Ramos (cell line): ENCODE data around the gene SLC7A7.
"Not testable (repeated sequence)": the region's sequence is repeated elsewhere in the genome, so short reads cannot be mapped to it uniquely, and the experiment has no call there.

ENCODE experiments used
- in situ Hi-C: fragments of 300-500 bp; cut with MboI; formaldehyde crosslinking; loops from one replicate; pipeline ENCODE4 v1.14.3; 2022; ENCODE audit warnings: low sequenced_read_pairs; ENCODE audit not compliant: unreplicated experiment

SLC7A7 gene

DNA sequence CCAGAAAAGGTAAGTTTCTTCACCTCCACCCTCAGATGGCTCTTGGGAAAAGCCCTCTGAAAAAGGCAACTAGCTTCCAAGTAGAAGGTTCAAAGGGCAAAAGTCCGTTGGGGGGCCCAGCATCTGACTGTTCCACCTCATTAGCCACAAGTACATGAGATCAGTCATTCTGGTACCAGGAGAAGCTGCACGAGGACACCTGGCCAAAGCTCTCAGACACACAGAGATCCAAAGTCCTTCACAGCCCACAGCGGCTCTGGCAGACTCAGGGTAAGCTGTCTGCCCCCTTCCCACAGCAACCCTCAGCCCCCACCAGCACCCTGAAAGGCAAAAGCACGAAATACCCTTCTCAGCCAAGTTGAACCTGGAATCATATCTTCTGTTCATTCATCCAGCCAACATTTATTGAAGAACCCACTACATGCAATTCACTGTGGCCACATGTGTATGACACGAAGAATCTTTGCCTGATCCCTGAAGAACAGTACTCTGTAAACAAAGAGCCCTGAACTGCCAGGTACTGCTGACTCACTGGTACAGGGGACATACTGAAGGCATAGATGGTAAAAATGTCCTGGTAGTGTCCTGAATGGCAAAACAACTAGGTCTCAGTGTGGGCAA lies 19.0 kb downstream of the SLC7A7 start:
- in situ Hi-C loops: no loop called here

DNA sequence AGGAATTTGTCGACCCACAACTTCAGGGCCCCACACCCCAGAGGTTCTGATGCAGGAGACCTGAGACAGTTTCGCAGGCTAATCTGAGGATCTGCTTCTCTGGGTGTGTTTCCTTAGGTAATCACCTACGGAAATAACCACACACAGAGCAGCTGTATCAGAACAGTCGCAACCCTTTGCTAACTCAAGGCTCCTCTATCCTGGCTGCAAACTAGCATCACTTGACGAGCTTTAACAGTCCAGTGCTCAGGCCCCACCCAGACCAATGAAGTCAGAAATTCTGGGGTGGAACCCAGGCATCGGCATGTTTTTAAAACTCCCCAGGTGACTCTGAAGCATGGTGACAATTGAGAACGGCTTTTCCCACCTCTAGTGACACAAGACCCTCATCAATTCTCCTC lies 20.7 kb downstream of the SLC7A7 start:
- in situ Hi-C loops: no loop called here

DNA sequence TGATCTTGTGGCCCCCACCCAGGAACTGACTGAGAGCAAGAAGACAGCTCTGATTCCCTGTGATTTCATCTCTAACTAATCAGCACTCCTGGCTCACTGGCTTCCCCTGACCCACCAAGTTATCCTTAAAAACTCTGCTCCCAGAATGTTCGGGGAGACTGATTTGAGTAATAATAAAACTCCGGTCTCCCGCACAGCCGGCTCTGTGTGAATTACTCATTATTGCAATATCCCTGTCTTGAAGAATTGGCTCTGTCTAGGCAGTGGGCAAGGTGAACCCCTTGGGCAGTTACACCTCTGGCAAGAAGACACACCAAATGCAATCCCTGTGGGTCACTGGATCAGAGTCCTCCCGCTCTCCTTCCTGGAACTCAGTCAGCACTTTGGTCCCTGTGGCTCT lies 21.3 kb downstream of the SLC7A7 start:
- in situ Hi-C loops: no loop called here

DNA sequence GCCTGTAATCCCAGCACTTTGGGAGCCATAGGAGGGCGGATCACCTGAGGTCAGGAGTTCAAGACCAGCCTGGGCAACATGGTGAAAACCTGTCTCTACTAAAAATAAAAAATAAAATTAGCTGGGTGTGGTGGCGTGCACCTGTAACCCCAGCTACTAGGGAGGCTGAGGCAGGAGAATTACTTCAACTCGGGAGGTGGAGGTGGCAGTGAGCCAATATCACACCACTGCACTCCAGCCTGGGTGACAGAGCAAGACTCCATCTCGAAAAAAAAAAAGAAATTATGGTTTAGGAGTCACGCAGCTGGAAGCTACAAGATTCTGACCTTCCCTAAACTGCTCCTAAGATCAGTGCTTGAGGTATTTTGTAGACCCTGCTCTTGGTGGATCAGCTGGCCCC lies 21.7 kb downstream of the SLC7A7 start:
- in situ Hi-C loops: not testable (repeated sequence)

DNA sequence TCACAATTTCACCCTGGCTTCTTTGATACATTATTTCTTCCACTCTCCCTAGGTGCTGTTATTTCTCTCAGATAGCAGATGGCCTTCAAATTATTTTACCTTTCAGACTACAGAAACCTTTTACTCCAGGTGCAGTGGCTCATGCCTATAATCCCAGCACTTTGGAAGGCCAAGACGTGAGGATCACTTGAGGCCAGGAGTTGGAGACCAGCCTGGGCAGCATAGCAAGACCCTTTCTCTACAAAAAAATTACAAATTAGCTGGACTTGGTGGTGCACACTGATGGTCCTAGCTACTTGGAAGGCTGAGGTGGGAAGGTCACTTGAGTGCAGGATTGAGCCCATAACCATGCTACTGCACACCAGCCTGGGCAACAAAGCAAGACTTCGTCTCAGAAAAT lies 23.1 kb downstream of the SLC7A7 start:
- in situ Hi-C loops: no loop called here

DNA sequence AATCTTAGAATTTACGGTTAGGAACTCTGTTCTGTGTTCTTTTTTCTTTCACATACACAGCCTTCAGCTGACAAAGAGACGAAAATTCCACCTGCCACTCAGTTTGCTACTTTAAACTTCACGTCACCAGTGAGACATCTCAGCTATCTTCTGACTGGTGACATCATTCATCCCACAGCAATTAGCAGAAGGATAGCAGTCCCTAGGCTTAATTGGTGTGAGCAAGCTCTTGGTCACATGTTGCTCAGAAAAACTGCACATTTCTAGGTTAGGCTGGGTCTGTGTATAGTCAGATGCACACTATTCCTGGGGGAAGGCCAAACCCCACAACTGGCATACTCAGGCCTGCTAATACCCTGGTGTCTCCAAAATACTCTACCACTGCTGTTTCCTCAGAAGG lies 23.9 kb downstream of the SLC7A7 start:
- in situ Hi-C loops: no loop called here

DNA sequence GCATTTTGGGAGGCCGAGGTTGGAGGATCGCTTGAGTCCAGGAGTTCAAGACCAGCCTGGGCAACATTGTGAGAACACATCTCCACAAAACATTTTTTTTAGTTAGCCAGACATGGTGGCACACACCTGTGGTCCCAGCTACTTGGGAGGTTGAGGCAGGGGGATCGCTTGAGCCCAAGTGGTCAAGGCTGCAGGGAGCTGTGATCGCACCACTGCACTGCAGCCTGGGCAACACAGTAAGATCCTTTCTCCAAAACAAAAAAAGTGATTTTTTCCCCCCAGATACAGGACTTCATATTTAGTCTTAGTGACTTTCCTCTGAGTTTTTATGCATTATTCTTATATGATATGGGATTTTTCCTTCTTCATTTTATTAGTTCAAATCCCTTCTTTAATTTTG lies 28.6 kb downstream of the SLC7A7 start:
- in situ Hi-C loops: no loop called here

DNA sequence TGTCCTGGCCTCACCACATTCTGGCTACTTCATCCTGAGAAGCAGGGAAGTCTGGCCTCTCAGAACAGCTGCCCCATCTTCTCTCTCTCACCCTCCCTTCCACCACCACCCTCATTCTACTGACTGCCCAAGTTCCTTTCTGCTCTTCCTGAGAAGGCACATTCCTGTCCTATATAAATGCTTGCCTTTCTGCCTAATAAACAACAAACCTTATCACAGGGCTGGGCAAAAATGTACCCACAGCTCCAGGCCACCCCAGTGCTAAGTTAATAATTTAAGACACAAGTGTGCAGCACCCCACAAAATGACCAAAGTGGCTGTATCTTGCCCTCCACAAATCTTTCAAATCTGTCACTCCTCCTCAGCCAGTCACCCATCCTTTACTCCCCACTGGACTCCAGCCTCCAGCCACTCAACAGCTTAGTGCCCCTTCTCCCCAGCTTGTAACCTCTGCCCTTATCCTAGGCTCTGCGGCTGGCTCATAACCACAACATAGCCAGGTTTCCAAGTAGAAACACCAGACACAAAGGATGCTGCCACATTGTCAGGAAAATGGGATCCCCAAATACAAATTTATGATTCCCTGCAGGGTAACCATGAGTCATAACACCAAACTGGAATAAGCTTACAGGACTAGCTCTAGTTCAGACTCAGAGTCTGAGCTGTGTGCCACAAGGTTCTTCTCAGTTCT lies 33.8 kb downstream of the SLC7A7 start:
- in situ Hi-C loops: loop anchor here (5.0 kb wide), 1 partner anchor 66 kb away; no protein-coding TSS in a partner anchor

DNA sequence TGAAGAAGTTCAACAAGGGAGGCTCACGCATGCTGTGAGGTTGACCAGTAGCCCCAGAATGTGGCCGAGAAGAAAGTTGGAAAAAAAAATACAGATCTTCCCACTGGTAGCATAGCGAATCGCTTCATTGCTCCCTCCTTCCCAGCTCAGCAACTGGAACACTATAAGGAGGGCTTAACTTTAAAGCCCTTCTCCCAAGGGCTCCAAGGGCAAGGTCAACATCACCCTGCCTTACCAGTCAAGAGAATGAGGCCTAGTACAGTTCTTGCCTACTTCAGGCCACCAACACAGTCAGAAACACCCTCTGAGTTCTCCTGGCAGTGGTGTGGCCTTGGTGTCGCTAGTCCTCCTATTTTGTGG lies 34.3 kb downstream of the SLC7A7 start:
- in situ Hi-C loops: loop anchor here (5.0 kb wide), 1 partner anchor 66 kb away; no protein-coding TSS in a partner anchor

DNA sequence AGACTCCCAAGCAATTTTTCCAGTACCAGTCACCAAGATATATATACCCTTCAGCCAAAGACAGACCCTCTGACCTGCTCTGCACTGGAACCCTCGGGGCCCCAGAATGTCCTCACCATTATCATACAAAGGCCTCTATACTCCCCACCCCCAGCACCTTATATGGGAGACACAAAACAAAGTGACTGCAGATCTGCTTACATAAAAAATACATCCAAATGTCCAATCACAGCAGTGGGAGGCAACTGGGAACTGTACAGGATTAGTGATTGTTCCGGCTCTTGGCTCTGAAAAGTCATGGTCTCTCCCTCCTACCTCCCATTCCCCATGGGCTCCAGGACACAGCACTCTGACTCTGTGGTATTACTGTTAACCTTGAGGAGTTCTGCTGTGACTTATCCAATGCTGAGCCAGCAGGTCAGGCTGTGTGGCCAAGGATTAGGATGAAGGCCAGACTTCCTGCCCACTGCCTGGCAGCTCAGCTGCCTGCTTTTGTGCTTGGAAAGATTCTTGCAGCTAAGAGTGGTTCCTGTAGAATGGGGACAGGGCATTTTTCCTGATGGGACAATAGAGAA lies 35.0 kb downstream of the SLC7A7 start:
- in situ Hi-C loops: loop anchor here (5.0 kb wide), 1 partner anchor 67 kb away; no protein-coding TSS in a partner anchor

DNA sequence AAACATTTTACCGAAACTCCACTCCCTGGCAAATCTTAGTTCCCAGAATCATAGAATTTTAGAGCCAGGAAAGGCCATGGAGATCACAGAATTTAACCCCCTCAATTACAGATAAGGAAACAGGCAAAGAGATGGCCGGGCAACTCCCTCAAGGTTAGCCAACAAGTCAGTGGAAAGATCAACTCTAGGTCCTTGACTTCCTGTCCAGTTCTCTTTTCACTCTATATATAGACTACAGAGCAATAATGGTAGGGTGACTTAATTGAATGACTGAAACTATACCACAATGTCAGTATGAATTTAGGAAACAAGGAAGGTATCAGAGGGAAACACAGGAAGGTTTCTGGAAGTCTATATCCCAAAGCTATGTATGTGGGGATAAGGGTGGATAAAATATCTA lies 37.2 kb downstream of the SLC7A7 start:
- in situ Hi-C loops: no loop called here

DNA sequence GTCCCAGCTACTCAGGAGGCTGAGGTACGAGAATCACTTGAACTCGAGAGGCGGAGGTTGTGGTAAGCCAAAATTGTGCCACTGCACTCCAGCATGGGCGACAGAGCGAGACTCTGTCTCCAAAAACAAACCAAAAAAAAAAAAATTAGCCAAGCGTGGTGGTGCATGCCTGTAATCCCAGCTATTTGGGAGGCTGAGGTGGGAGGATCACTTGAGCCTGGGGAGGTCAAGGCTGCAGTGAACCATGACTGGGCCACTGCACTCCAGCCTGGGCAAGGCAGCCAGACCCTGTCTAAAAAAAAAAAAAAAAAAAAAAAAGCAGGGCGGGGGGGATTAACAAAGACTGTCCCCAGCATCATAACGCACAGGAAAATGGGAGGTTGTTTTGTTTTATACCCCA lies 38.4 kb downstream of the SLC7A7 start:
- in situ Hi-C loops: not testable (repeated sequence)

DNA sequence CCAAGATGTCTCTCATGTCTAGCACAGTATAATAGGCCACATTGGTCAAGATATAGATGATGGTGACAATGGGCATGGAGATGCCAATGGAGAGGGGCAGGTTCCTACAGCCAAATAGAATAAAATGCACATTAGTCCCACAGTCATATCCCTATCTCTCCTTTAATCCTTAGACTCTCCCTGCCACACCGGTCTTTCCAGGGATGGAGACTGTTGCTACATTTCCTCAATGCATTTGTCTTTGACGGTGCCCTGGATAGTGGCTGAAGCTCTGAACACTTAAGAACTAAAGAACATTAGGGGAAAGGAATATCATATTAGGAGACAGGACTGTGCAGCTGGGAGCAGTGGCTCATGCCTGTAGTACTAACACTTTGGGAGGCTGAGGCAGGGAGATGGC lies 39.0 kb downstream of the SLC7A7 start:
- in situ Hi-C loops: no loop called here

DNA sequence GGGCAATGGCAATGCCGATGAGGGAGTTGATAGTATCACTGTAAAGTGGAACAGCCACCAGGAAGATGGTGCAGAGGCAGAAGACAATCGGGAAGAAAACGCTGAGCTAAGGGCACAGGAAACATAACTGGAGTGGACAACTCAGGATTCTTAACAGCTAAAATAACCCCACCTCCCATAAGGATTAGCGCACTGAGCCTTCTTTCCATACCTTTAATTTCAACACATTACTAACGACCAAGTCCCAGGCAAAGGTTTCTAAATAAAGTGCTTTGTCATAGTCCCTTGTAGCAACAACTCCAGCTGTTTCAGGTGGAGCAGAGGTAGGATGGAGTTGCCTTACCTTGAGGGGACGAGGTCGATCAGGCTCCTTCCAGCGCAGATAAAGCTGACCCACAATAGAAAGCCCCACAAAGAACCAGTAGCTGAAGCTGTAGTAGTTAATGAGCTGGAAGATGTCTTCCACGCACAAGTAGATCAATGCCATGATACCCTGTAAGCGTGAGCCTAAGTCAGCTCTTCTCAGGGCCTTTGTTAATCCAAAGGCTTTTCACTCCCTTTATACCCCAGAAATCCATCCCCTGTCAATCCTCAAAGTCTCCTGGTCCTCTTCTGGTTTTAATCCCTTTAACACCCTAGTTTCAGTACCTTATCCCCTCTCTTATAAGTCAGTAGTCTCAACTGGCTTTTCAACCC lies 41.1 kb downstream of the SLC7A7 start:
- in situ Hi-C loops: no loop called here

DNA sequence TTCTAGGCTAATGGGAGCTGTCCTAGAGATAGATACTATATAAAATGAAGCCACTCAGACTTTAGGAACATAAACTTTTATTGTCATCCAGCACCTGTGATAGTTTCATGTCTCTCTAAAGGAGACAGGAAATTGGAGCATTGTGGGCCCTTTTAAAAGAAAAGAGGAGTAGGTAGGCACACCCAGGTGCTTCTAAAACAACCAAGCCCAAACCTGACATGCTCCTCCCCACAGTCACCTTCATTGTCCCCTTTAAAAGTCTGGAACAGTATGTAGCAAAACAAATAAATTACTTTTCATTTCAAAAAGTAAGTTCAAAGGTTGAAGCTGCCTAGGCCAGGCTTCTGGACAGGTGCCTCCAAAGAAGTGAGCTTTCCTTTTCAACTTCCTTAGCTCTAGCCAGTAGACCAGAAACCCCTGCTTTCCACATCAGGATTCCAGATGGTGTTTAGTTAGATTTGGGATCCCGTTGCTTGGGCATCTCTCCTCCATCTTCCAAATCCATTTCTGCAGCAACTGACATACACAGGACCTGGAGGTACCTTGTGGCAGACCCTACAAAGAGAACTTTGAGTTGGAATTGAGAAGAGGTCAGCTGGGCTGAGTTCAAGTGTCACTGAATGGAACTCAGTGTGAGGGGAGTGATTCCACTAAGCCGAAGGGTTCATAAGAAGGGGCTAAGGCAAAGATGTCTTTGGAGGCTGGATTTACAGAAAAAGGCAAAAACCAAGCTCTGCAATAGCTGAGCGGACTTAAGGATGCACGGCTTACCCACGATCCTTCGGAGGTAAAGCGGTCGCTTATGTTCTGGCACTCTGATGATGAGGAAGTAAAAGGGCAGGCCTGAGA lies 41.8 kb downstream of the SLC7A7 start:
- in situ Hi-C loops: no loop called here

DNA sequence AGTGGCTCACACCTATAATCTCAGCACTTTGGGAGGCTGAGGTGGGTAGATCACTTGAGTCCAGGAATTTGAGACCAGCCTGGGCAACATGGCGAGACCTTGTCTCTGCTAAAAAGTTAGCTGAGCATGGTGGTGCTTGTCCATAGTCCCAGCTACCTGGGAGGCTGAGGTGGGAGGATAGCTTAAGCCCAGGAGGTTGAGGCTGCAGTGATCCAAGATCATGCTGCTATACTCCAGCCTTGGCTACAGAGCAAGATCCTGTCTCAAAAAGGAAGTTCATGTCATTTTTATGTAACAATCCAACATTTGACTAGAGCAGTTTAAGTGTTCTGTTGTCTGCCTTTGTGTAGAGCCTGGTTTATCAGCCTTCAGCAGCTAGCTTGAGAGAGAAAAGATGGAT lies 42.5 kb downstream of the SLC7A7 start:
- in situ Hi-C loops: no loop called here

DNA sequence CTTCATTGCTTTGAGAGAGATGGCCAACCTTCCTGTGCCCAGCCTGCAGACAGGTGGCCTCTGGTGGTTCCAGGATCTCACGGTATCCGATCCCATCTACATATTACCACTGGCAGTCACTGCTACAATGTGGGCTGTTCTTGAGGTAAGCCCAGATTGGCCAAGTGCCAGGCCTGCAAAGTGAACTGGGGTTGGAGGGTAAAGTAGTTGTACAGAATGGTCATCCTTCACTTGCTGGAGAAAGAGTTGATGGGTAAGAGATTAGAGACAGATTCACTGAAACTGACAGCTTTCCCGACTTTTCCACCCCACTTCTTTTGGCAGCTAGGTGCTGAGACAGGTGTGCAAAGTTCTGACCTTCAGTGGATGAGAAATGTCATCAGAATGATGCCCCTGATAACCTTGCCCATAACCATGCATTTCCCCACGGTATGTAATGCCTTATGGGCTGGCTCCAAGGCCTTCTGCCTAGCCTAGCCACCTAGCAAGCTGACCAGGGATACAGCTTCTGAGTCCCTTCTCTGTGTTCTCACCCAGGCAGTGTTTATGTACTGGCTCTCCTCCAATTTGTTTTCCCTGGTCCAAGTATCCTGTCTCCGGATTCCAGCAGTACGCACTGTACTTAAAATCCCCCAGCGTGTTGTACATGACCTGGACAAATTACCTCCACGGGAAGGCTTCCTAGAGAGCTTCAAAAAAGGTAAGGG lies 44.6 kb downstream of the SLC7A7 start:
- in situ Hi-C loops: no loop called here

DNA sequence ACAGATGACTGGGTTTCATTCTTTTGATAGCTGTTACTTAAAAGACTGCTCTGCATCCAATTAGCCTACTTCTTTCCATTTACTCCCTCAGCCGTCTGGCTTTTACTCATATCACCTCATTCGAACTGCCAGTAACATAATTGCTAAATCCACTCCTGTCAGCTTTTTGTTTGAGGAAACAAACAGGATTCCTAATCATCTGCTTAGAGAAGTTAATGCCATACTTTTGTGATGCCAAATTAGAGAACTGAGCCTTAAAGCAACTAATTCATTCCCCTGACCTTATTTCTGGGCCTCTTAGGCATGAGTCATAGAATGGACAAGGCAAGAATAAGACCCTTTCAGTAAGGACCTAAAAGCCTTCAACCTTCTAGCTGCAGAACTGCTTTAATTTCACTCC lies 45.9 kb downstream of the SLC7A7 start:
- in situ Hi-C loops: no loop called here

DNA sequence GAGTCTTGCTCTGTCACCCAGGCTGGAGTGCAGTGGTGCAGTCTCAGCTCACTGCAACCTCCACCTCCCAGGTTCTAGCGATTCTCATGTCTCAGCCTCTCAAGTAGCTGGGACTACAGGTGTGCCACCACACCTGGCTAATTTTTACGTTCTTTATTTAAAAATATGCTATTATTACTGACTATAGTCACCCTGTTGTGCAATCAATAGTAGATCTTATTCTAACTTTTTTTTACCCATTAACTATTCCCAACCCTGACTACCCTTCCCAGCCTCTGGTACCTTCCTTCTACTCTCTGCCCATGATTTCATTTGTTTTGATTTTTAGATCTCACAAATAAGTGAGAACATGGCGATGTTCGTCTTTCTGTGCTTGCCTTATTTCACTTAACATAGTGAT lies 46.3 kb downstream of the SLC7A7 start:
- in situ Hi-C loops: no loop called here

DNA sequence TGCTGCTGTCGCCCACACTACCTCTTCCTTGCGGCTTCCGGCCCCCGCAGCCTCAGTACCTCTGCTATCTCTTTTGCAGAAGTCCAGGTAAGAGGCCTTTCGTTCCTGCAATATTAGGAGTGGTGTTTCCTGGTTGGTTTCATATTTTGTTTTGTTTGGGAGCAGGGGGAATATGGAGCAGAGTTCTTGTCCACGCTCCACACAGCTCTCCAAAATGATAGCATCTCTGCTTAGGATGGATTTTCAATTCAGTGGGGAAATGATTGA lies 48.0 kb downstream of the SLC7A7 start:
- in situ Hi-C loops: no loop called here
